Body of pancreas (tissue), 4 donors: ENCODE data around the gene RFTN1. TPM values are rescaled to one million over a fixed set of nuclear protein-coding genes. Genes with fewer than 3 reads are reported as not detected.

Experiments used
- ATAC-seq: fragments of 150-250 bp; one replicate; pipeline ENCODE4 v1.9.1; 2016
- DNase-seq, 4 donors: peaks; one replicate each; pipeline ENCODE4 v3.0.0-alpha.2; 2019
- H3K27ac ChIP-seq, 4 donors: fragments of 200-600 bp; sonication (generic); 1 replicate in 3 of 4; 2 replicates in 1 of 4; pipeline versions ENCODE4 v1.5.1 to v1.6.1; 2016 to 2019; ENCODE audit warnings: mild to moderate bottlenecking in 1 of 4, mixed read lengths in 1 of 4, moderate library complexity in 1 of 4
- H3K27me3 ChIP-seq, 2 donors: fragments of 200-600 bp; sonication (generic); one replicate each; pipeline ENCODE4 v1.6.0; 2016; ENCODE audit warnings: mild to moderate bottlenecking in 1 of 2
- H3K36me3 ChIP-seq, 2 donors: fragments of 200-600 bp; sonication (generic); replicated peaks in 1 of 2; 2 replicates each; pipeline ENCODE4 v1.5.1; 2016; ENCODE audit warnings: low read depth in 2 of 2; ENCODE audit not compliant: insufficient read depth in 1 of 2
- H3K4me1 ChIP-seq: fragments of 200-600 bp; sonication (generic); one replicate; pipeline ENCODE4 v1.6.0; 2016
- H3K4me3 ChIP-seq, 2 donors: fragments of 200-600 bp; sonication (generic); 1 replicate in 1 of 2; 2 replicates in 1 of 2; pipeline ENCODE4 v1.5.1; 2016 to 2019
- H3K9me3 ChIP-seq, 3 donors: fragments of 200-600 bp; sonication (generic); 1 replicate in 2 of 3; 2 replicates in 1 of 3; pipeline ENCODE4 v1.5.1; 2016
- CTCF ChIP-seq, 7 experiments: fragments of 450-650 bp in 4 of 7; fragments of 200-600 bp in 3 of 7; sonication (generic) in 3 of 7; IDR thresholded peaks; one replicate each; pipeline ENCODE4 v1.5.1; 2016 to 2019; ENCODE audit warnings: antibody characterized with exemption in 7 of 7
- POLR2A ChIP-seq, 3 donors: fragments of 450-650 bp; IDR thresholded peaks; one replicate each; pipeline ENCODE4 v1.6.1; 2016; ENCODE audit warnings: antibody characterized with exemption in 3 of 3, mild to moderate bottlenecking in 2 of 3
- WGBS, 2 donors: methylation state at CpG; one replicate each; pipeline ENCODE4 v1.1.5; 2017; 5-methylcytosine and 5-hydroxymethylcytosine counted together
- intact Hi-C: fragments of 100-400 bp; cut with DNase I; formaldehyde crosslinking; loops from one replicate; pipeline ENCODE4 v1.15.1; 2023
- total RNA-seq, 2 donors: library from RNA; depleted of rRNA; stranded (reverse); fragments of >200 nt; gene quantifications; one replicate each; pipeline ENCODE4 v1.1.0, GENCODE V29; 2016

The RFTN1 gene
- total RNA-seq, 2 donors from 2014 or later = 6.5 to 28.0 TPM

GRCh38 chr3:16347548-16347947 is 166.0 kb downstream of the RFTN1 start:
- Histone ChIP-seq H3K27ac (no peak overlapping the region), H3K27me3 (no peaks in the 10 kb centered on the region), H3K4me1 (no peaks in the 10 kb centered on the region), H3K4me3 (no peak overlapping the region), H3K36me3 (no peaks in the 10 kb centered on the region), H3K9me3 (no peaks in the 10 kb centered on the region)
- 83 to 84% methylated on average over 4 of the region's 4 CpGs for WGBS, 2 donors
- ATAC-seq (no peak), DNase-seq (no peak)
- TF ChIP-seq CTCF (IDR thresholded peaks at IDR 0.05) (no peak), POLR2A (IDR thresholded peaks at IDR 0.05) (no peak)
- intact Hi-C loops = no loop called here

GRCh38 chr3:16346413-16347081 is 167.0 kb downstream of the RFTN1 start:
- no peak for TF ChIP-seq POLR2A (IDR thresholded peaks at IDR 0.05)
- no peak for TF ChIP-seq CTCF (IDR thresholded peaks at IDR 0.05)
- no peaks in the 10 kb centered on the region for H3K4me1 ChIP-seq
- intact Hi-C loops = no loop called here
- H3K4me3 ChIP-seq = no peak overlapping the region
- H3K9me3 ChIP-seq = no peaks in the 10 kb centered on the region
- ATAC-seq (no peak), DNase-seq (no peak)
- no peaks in the 10 kb centered on the region for H3K36me3 ChIP-seq
- WGBS, 2 donors = 86 to 92% methylated on average over 7 of the region's 7 CpGs
- no peak overlapping the region for H3K27ac ChIP-seq
- H3K27me3 ChIP-seq = no peaks in the 10 kb centered on the region

- intact Hi-C loops = no loop called here
- TF ChIP-seq CTCF (IDR thresholded peaks at IDR 0.05) = no peak
- TF ChIP-seq POLR2A (IDR thresholded peaks at IDR 0.05) = no peak
- no peak for ATAC-seq
- no peak overlapping the region for H3K4me3 ChIP-seq
- H3K9me3 ChIP-seq = no peaks in the 10 kb centered on the region
- no peaks in the 10 kb centered on the region for H3K36me3 ChIP-seq
- H3K4me1 ChIP-seq = no peaks in the 10 kb centered on the region
- WGBS, 2 donors = 84 to 93% methylated on average over 1 of the region's 1 CpG
- DNase-seq = no peak
- no peaks in the 10 kb centered on the region for H3K27me3 ChIP-seq
- no peak overlapping the region for H3K27ac ChIP-seq
Measured at GRCh38 chr3:16343101-16343500, 170.4 kb downstream of the RFTN1 start.

- peak in 1 of 4 donors; percentile 26 for DNase-seq
- peak; percentile 48 for ATAC-seq
- no peak overlapping the region for H3K4me3 ChIP-seq
- no peaks in the 10 kb centered on the region for H3K36me3 ChIP-seq
- intact Hi-C loops = no loop called here
- H3K27me3 ChIP-seq = no peaks in the 10 kb centered on the region
- no peak overlapping the region for H3K27ac ChIP-seq
- WGBS, 2 donors = 80 to 94% methylated on average over 1 of the region's 1 CpG
- no peak for TF ChIP-seq CTCF (IDR thresholded peaks at IDR 0.05)
- no peak for TF ChIP-seq POLR2A (IDR thresholded peaks at IDR 0.05)
- no peaks in the 10 kb centered on the region for H3K4me1 ChIP-seq
- H3K9me3 ChIP-seq = no peaks in the 10 kb centered on the region
Measured at GRCh38 chr3:16338999-16339398, 174.5 kb downstream of the RFTN1 start.
